ENCODE data around the gene AP3M1.

Gene AP3M1

DNA sequence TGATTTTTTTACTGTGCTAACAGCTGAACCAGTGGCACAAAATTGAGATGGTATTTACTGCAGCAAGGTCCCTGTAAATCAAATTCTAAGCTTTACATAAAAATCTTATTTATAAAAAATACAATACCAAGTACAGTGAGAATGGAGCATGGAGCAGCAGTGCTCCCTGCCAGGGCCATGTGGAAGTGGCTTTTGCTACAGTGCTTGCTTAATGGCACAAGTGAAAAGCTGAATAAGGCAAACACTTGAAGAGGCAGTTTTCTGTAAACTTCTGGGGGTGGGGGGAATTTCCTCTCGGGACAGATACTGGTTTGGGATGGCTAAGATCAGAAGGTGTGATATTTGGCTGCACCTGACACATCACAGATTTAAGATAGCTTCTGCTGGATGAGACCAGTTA lies 27.5 kb downstream of the AP3M1 start:
- Histone ChIP-seq H3K36me3 (ENCODE audit: control insufficient read depth in 2 of 2, insufficient read depth in 1 of 2, low read length in 2 of 2) (peaks cover 58 to 93% of the 10 kb centered on the region in 2 experiments), H3K9me3 (ENCODE audit: control insufficient read depth, insufficient read depth, low read depth, low read length) (no peaks in the 10 kb centered on the region), H3K27ac (ENCODE audit: extremely low read depth, low read depth, low read length) (no peak overlapping the region), H3K4me1 (ENCODE audit: control insufficient read depth, insufficient read depth, low read length) (no peaks in the 10 kb centered on the region), H3K4me3 (ENCODE audit: low read depth, low read length) (no peak overlapping the region)
- CTCF ChIA-PET = interaction anchor here (0.8 to 3.1 kb wide), 6 partner anchors 12 to 242 kb away, joined by 3 to 14 read pairs (median 3); no protein-coding TSS in a partner anchor
- POLR2A ChIA-PET = no interaction called here
- TF ChIP-seq TRIM28 (IDR thresholded peaks at IDR 0.05; ENCODE audit: borderline replicate concordance, low read length) (no peak), ZNF221 (tag by site-specific recombination; IDR thresholded peaks at IDR 0.05; ENCODE audit: borderline replicate concordance) (no peak), ZNF76 (tag by site-specific recombination; IDR thresholded peaks at IDR 0.05; ENCODE audit: borderline replicate concordance, low read depth) (no peak), ZNF621 (tag by site-specific recombination; IDR thresholded peaks at IDR 0.05) (no peak), ZNF629 (tag by site-specific recombination; IDR thresholded peaks at IDR 0.05) (no peak), OSR2 (tag by site-specific recombination; IDR thresholded peaks at IDR 0.05) (no peak), KLF8 (tag by site-specific recombination; IDR thresholded peaks at IDR 0.05) (no peak)
- TF ChIP-seq, protein P1, sequence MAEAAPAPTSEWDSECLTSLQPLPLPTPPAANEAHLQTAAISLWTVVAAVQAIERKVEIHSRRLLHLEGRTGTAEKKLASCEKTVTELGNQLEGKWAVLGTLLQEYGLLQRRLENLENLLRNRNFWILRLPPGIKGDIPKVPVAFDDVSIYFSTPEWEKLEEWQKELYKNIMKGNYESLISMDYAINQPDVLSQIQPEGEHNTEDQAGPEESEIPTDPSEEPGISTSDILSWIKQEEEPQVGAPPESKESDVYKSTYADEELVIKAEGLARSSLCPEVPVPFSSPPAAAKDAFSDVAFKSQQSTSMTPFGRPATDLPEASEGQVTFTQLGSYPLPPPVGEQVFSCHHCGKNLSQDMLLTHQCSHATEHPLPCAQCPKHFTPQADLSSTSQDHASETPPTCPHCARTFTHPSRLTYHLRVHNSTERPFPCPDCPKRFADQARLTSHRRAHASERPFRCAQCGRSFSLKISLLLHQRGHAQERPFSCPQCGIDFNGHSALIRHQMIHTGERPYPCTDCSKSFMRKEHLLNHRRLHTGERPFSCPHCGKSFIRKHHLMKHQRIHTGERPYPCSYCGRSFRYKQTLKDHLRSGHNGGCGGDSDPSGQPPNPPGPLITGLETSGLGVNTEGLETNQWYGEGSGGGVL (tag by site-specific recombination; IDR thresholded peaks at IDR 0.05) = no peak
- TF ChIP-seq, protein P2, sequence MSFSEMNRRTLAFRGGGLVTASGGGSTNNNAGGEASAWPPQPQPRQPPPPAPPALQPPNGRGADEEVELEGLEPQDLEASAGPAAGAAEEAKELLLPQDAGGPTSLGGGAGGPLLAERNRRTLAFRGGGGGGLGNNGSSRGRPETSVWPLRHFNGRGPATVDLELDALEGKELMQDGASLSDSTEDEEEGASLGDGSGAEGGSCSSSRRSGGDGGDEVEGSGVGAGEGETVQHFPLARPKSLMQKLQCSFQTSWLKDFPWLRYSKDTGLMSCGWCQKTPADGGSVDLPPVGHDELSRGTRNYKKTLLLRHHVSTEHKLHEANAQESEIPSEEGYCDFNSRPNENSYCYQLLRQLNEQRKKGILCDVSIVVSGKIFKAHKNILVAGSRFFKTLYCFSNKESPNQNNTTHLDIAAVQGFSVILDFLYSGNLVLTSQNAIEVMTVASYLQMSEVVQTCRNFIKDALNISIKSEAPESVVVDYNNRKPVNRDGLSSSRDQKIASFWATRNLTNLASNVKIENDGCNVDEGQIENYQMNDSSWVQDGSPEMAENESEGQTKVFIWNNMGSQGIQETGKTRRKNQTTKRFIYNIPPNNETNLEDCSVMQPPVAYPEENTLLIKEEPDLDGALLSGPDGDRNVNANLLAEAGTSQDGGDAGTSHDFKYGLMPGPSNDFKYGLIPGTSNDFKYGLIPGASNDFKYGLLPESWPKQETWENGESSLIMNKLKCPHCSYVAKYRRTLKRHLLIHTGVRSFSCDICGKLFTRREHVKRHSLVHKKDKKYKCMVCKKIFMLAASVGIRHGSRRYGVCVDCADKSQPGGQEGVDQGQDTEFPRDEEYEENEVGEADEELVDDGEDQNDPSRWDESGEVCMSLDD (tag by site-specific recombination; IDR thresholded peaks at IDR 0.05) = no peak
- TF ChIP-seq, protein P3, sequence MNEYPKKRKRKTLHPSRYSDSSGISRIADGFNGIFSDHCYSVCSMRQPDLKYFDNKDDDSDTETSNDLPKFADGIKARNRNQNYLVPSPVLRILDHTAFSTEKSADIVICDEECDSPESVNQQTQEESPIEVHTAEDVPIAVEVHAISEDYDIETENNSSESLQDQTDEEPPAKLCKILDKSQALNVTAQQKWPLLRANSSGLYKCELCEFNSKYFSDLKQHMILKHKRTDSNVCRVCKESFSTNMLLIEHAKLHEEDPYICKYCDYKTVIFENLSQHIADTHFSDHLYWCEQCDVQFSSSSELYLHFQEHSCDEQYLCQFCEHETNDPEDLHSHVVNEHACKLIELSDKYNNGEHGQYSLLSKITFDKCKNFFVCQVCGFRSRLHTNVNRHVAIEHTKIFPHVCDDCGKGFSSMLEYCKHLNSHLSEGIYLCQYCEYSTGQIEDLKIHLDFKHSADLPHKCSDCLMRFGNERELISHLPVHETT (tag by site-specific recombination; IDR thresholded peaks at IDR 0.05) = no peak

DNA sequence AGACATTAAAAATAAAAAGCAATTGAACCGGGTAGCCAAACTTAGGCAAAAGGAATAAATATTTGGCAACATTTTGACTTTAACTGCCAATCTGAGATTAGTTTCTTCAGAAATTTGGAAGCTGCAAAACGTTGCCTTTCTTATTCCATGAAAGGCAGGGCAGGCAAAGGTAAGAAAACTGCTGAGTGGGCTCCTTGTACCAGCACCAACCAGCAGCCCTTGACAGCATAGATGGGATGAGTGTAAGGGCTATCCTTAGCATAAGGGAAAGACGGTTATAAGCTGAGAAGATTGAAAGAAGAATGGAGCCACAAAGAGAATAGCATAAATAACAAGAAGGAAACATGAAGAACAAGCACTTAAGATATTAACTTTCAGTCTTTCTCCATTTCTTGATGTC lies 28.6 kb downstream of the AP3M1 start:
- TF ChIP-seq, protein P4, sequence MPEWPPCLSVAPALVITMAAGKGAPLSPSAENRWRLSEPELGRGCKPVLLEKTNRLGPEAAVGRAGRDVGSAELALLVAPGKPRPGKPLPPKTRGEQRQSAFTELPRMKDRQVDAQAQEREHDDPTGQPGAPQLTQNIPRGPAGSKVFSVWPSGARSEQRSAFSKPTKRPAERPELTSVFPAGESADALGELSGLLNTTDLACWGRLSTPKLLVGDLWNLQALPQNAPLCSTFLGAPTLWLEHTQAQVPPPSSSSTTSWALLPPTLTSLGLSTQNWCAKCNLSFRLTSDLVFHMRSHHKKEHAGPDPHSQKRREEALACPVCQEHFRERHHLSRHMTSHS (tag by site-specific recombination; IDR thresholded peaks at IDR 0.05) = no peak
- TF ChIP-seq GFI1B (tag by site-specific recombination; IDR thresholded peaks at IDR 0.05) (no peak), ZNF292 (tag by site-specific recombination; IDR thresholded peaks at IDR 0.05; ENCODE audit: borderline replicate concordance, low read depth) (no peak), PRDM1 (tag by site-specific recombination; IDR thresholded peaks at IDR 0.05) (no peak), ZNF266 (tag by site-specific recombination; IDR thresholded peaks at IDR 0.05; ENCODE audit: low read depth) (no peak), ZNF433 (tag by site-specific recombination; IDR thresholded peaks at IDR 0.05; ENCODE audit: low read depth) (no peak)
- TF ChIP-seq, protein P5, sequence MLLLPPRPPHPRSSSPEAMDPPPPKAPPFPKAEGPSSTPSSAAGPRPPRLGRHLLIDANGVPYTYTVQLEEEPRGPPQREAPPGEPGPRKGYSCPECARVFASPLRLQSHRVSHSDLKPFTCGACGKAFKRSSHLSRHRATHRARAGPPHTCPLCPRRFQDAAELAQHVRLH (tag by site-specific recombination; IDR thresholded peaks at IDR 0.05) = no peak
- H3K4me1 ChIP-seq (ENCODE audit: control insufficient read depth, insufficient read depth, low read length) = no peaks in the 10 kb centered on the region
- H3K36me3 ChIP-seq (ENCODE audit: control insufficient read depth in 2 of 2, insufficient read depth in 1 of 2, low read length in 2 of 2) = peaks cover 52 to 98% of the 10 kb centered on the region in 2 experiments
- CTCF ChIA-PET = interaction anchor here (0.5 to 1.3 kb wide), 3 partner anchors 13 to 68 kb away, joined by 3 read pairs; no protein-coding TSS in a partner anchor
- no peak overlapping the region for H3K27ac ChIP-seq (ENCODE audit: extremely low read depth, low read depth, low read length)
- H3K9me3 ChIP-seq (ENCODE audit: control insufficient read depth, insufficient read depth, low read depth, low read length) = no peaks in the 10 kb centered on the region
- H3K4me3 ChIP-seq (ENCODE audit: low read depth, low read length) = no peak overlapping the region
- POLR2A ChIA-PET = no interaction called here
